Omental fat pad (tissue), 4 donors: ENCODE data around the gene PSTPIP2. TPM values are rescaled to one million over a fixed set of nuclear protein-coding genes. Genes with fewer than 3 reads are reported as not detected.

Source experiments
- ATAC-seq: fragments of 150-250 bp; one replicate; pipeline ENCODE4 v1.9.1; 2016; ENCODE audit warnings: mild to moderate bottlenecking, moderate library complexity; ENCODE audit not compliant: low FRiP score
- DNase-seq: peaks from one replicate; pipeline ENCODE4 v3.0.0-alpha.2; 2019; ENCODE audit warnings: low spot score
- CTCF ChIP-seq, 3 donors: fragments of 450-650 bp; IDR thresholded peaks; one replicate each; pipeline ENCODE4 v1.5.1; 2016 to 2017; ENCODE audit warnings: antibody characterized with exemption in 3 of 3, mild to moderate bottlenecking in 3 of 3, moderate library complexity in 2 of 3
- total RNA-seq, 4 donors: library from RNA; depleted of rRNA; stranded (reverse); fragments of >200 nt; gene quantifications; one replicate each; pipeline ENCODE4 v1.1.0, GENCODE V29; 2016

PSTPIP2 gene
- total RNA-seq, 4 donors from 2014 or later = 4.4 to 17.0 (median 8.2) TPM

GRCh38 chr18:46070232-46070631 is 1.8 kb downstream of the PSTPIP2 start:
- DNase-seq (no peak), ATAC-seq (no peak)
- TF ChIP-seq CTCF (IDR thresholded peaks at IDR 0.05) = no peak

- no peak for TF ChIP-seq CTCF (IDR thresholded peaks at IDR 0.05)
- ATAC-seq = no peak
These were observed 2.5 kb downstream of the PSTPIP2 start for GRCh38 chr18:46069524-46069923.

GRCh38 chr18:46068763-46069162 is 3.3 kb downstream of the PSTPIP2 start:
- no peak for TF ChIP-seq CTCF (IDR thresholded peaks at IDR 0.05)
- ATAC-seq (no peak), DNase-seq (no peak)

More at GRCh38 chr18:46069524-46069923, 2.5 kb downstream of the PSTPIP2 start:
- no peak for DNase-seq

GRCh38 chr18:46067438-46068007 is 4.5 kb downstream of the PSTPIP2 start:
- no peak for ATAC-seq

GRCh38 chr18:46062781-46063180 is 9.3 kb downstream of the PSTPIP2 start:
- DNase-seq = no peak
- ATAC-seq = no peak
- TF ChIP-seq CTCF (IDR thresholded peaks at IDR 0.05) = no peak

More at GRCh38 chr18:46067438-46068007, 4.5 kb downstream of the PSTPIP2 start:
- no peak for TF ChIP-seq CTCF (IDR thresholded peaks at IDR 0.05)
- DNase-seq = no peak

GRCh38 chr18:46061796-46062195 is 10.3 kb downstream of the PSTPIP2 start:
- ATAC-seq (no peak), DNase-seq (no peak)
- TF ChIP-seq CTCF (IDR thresholded peaks at IDR 0.05) = no peak

GRCh38 chr18:46061387-46061786 is 10.7 kb downstream of the PSTPIP2 start:
- ATAC-seq = no peak
- DNase-seq = no peak
- TF ChIP-seq CTCF (IDR thresholded peaks at IDR 0.05) = no peak
